Activated CD8-positive, alpha-beta memory T cell treated with anti-CD3 and anti-CD28 coated beads, Interleukin-2, amount 10 ng/mL, durations not matched to agents 7 days and 5 days (primary cell): ENCODE data around the gene PDZRN4. TPM values are rescaled to one million over a fixed set of nuclear protein-coding genes. Genes with fewer than 3 reads are reported as not detected.

Experiments used
- ATAC-seq: fragments of 150-1000 bp; cut with Tn5 transposase; one replicate; pipeline ENCODE4 v1.10.0; 2021; ENCODE audit warnings: moderate library complexity
- CTCF ChIA-PET: fragments of 350-600 bp; sonication (Branson Sonifier 250); formaldehyde crosslinking; loops from one replicate; lab custom pipeline; 2021; ENCODE audit warnings: antibody characterized with exemption; lab: Charles Lee
- DNase-seq: peaks from one replicate; pipeline ENCODE4 v3.0.0-alpha.2; 2020
- H3K27ac Mint-ChIP-seq: one replicate; pipeline ENCODE4 v1.8.0; 2021; ENCODE audit warnings: mild to moderate bottlenecking, mixed read lengths
- H3K27me3 Mint-ChIP-seq: one replicate; pipeline ENCODE4 v1.8.0; 2021; ENCODE audit warnings: mixed read lengths
- H3K36me3 Mint-ChIP-seq: one replicate; pipeline ENCODE4 v1.8.0; 2021; ENCODE audit warnings: mild to moderate bottlenecking, mixed read lengths
- H3K4me1 Mint-ChIP-seq: one replicate; pipeline ENCODE4 v1.8.0; 2021; ENCODE audit warnings: mixed read lengths
- H3K4me3 Mint-ChIP-seq: one replicate; pipeline ENCODE4 v1.8.0; 2021; ENCODE audit warnings: mild to moderate bottlenecking, moderate library complexity, mixed read lengths
- H3K9me3 Mint-ChIP-seq: one replicate; pipeline ENCODE4 v1.8.0; 2022; ENCODE audit warnings: low read depth, mixed read lengths
- total RNA-seq, 2 experiments: library from RNA; stranded (reverse); gene quantifications; one replicate each; pipeline ENCODE4 v1.2.3, GENCODE V29; 2021

PDZRN4 gene
- total RNA-seq, 2 experiments from 2014 or later, result not detected

GRCh38 chr12:41467591-41468325, 279.6 kb downstream of the PDZRN4 start:
- ATAC-seq (no peak), DNase-seq (no peak)
- Mint-ChIP-seq H3K4me1 (no peaks in the 10 kb centered on the region), H3K27me3 (no peaks in the 10 kb centered on the region), H3K27ac (no peak overlapping the region), H3K36me3 (no peaks in the 10 kb centered on the region), H3K9me3 (no peaks in the 10 kb centered on the region), H3K4me3 (no peak overlapping the region)
- CTCF ChIA-PET, result no interaction called here

GRCh38 chr12:41468341-41468740, 280.2 kb downstream of the PDZRN4 start:
- ATAC-seq (no peak), DNase-seq (no peak)
- no peaks in the 10 kb centered on the region for H3K4me1 Mint-ChIP-seq
- H3K36me3 Mint-ChIP-seq, result no peaks in the 10 kb centered on the region
- CTCF ChIA-PET, result no interaction called here
- no peak overlapping the region for H3K4me3 Mint-ChIP-seq
- no peaks in the 10 kb centered on the region for H3K27me3 Mint-ChIP-seq
- no peaks in the 10 kb centered on the region for H3K9me3 Mint-ChIP-seq
- no peak overlapping the region for H3K27ac Mint-ChIP-seq

DNA sequence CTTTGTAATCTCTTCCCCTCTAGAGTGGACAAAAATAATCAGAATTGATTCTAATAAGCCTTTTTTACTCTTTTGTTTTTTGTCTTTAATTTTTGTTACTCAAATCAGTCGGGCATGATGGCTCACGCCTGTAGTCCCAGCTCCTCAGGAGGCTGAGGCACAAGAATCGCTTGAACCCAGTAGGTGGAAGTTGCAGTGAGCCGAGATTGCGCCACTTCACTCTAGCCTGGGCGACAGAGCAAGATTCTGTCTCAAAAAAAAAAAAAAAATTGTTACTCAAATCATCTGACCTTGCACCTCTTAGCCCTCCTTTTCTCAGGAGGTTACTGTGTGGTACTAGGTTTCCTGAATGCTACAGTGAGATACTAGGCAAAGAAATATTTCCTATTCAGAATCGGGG, 280.6 kb downstream of the PDZRN4 start:
- no peaks in the 10 kb centered on the region for H3K4me1 Mint-ChIP-seq
- H3K9me3 Mint-ChIP-seq, result no peaks in the 10 kb centered on the region
- no peak overlapping the region for H3K4me3 Mint-ChIP-seq
- no peak overlapping the region for H3K27ac Mint-ChIP-seq
- CTCF ChIA-PET, result no interaction called here
- H3K27me3 Mint-ChIP-seq, result no peaks in the 10 kb centered on the region
- no peak for ATAC-seq
- no peak for DNase-seq
- no peaks in the 10 kb centered on the region for H3K36me3 Mint-ChIP-seq

GRCh38 chr12:41473441-41473840, 285.3 kb downstream of the PDZRN4 start:
- Mint-ChIP-seq H3K27ac (no peak overlapping the region), H3K36me3 (no peaks in the 10 kb centered on the region), H3K4me1 (no peaks in the 10 kb centered on the region), H3K4me3 (no peak overlapping the region), H3K27me3 (no peaks in the 10 kb centered on the region), H3K9me3 (no peaks in the 10 kb centered on the region)
- ATAC-seq (no peak), DNase-seq (no peak)
- CTCF ChIA-PET, result no interaction called here

DNA sequence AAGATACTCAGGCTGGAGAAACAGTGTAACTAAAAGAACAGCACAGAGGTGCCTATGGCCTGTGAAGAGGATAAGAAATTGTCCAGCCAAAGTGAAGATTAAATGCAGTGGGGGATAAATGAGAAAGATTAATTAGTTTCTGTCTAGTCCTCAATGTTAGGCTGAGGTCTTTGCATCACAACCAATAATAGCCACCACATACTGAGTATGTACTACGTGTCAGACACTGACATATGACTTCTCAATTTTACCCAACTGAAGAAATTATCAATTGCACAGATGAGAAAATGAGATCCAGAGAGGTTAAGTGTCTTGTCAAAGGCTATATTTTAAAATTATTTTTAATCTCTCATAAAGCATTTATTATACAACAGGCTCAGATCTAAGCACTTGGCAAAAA, 285.9 kb downstream of the PDZRN4 start:
- no peak for ATAC-seq
- no peak overlapping the region for H3K27ac Mint-ChIP-seq
- no peaks in the 10 kb centered on the region for H3K36me3 Mint-ChIP-seq
- no peaks in the 10 kb centered on the region for H3K9me3 Mint-ChIP-seq
- CTCF ChIA-PET, result no interaction called here
- no peaks in the 10 kb centered on the region for H3K4me1 Mint-ChIP-seq
- peaks cover 3% of the 10 kb centered on the region for H3K27me3 Mint-ChIP-seq
- no peak overlapping the region for H3K4me3 Mint-ChIP-seq
- no peak for DNase-seq

- ATAC-seq (no peak), DNase-seq (no peak)
- no peak overlapping the region for H3K4me3 Mint-ChIP-seq
- CTCF ChIA-PET, result no interaction called here
- H3K36me3 Mint-ChIP-seq, result no peaks in the 10 kb centered on the region
- H3K9me3 Mint-ChIP-seq, result no peaks in the 10 kb centered on the region
- H3K27me3 Mint-ChIP-seq, result peaks cover 3% of the 10 kb centered on the region
- H3K27ac Mint-ChIP-seq, result no peak overlapping the region
- H3K4me1 Mint-ChIP-seq, result no peaks in the 10 kb centered on the region
Observed at GRCh38 chr12:41476499-41477439, 288.6 kb downstream of the PDZRN4 start.

DNA sequence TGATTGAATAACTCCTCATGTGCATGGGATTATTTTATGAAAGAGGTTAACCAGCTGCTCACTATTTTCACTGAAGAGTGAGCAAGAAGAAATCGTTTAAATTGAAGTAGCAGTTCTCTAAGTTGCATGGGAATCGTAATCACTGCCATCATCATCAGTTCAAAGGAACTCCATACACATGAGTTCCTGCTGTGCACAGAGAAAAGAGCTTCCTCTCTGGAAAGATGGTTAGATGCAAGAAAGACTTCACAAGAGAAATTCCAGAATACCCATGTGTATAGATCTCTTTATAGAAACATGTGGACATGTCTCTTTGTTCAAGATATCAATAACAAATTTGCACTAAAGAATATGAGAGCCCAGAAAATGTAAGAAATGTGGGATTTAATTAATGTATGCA, 291.3 kb downstream of the PDZRN4 start:
- Mint-ChIP-seq H3K36me3 (no peaks in the 10 kb centered on the region), H3K27ac (no peak overlapping the region), H3K27me3 (peaks cover 10% of the 10 kb centered on the region), H3K4me1 (no peaks in the 10 kb centered on the region), H3K4me3 (no peak overlapping the region), H3K9me3 (no peaks in the 10 kb centered on the region)
- ATAC-seq (no peak), DNase-seq (no peak)
- CTCF ChIA-PET, result no interaction called here

GRCh38 chr12:41485203-41485602, 297.1 kb downstream of the PDZRN4 start:
- peaks cover 7% of the 10 kb centered on the region for H3K27me3 Mint-ChIP-seq
- H3K9me3 Mint-ChIP-seq, result no peaks in the 10 kb centered on the region
- ATAC-seq, result no peak
- CTCF ChIA-PET, result no interaction called here
- no peaks in the 10 kb centered on the region for H3K36me3 Mint-ChIP-seq
- no peaks in the 10 kb centered on the region for H3K4me1 Mint-ChIP-seq
- no peak overlapping the region for H3K27ac Mint-ChIP-seq
- H3K4me3 Mint-ChIP-seq, result no peak overlapping the region
- no peak for DNase-seq

- H3K27me3 Mint-ChIP-seq, result peaks cover 7% of the 10 kb centered on the region
- H3K27ac Mint-ChIP-seq, result no peak overlapping the region
- ATAC-seq (no peak), DNase-seq (no peak)
- H3K4me1 Mint-ChIP-seq, result no peaks in the 10 kb centered on the region
- CTCF ChIA-PET, result no interaction called here
- H3K4me3 Mint-ChIP-seq, result no peak overlapping the region
- no peaks in the 10 kb centered on the region for H3K9me3 Mint-ChIP-seq
- H3K36me3 Mint-ChIP-seq, result no peaks in the 10 kb centered on the region
Observed at GRCh38 chr12:41486718-41487117, 298.6 kb downstream of the PDZRN4 start.

DNA sequence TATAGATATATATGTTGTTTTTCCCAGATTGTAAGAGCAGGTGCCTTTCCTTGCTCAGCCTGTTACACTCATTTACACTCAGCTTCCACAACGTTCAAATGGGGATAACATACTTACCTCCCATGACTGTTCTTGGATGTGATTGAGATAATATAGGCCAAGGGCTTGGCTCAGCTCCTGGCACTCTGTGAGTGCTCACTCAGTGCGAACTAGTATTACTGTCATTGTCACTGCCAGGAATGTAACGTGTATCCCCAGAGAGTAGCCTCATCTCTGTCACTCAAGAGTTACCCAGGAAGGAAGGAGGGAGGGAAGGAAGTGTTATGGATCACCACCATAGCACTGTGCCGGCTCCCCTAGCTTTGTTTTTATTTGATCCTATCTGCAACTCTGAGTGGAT, 307.9 kb downstream of the PDZRN4 start:
- DNase-seq (no peak), ATAC-seq (no peak)
- Mint-ChIP-seq H3K4me3 (no peak overlapping the region), H3K36me3 (no peaks in the 10 kb centered on the region), H3K27me3 (no peaks in the 10 kb centered on the region), H3K4me1 (no peaks in the 10 kb centered on the region), H3K9me3 (no peaks in the 10 kb centered on the region), H3K27ac (no peak overlapping the region)
- CTCF ChIA-PET, result interaction anchor here (0.8 kb wide), 1 partner anchor 13 kb away, joined by 3 read pairs; no protein-coding TSS in a partner anchor

GRCh38 chr12:41497409-41497808, 309.3 kb downstream of the PDZRN4 start:
- no peaks in the 10 kb centered on the region for H3K36me3 Mint-ChIP-seq
- ATAC-seq (no peak), DNase-seq (no peak)
- H3K27ac Mint-ChIP-seq, result no peak overlapping the region
- no peak overlapping the region for H3K4me3 Mint-ChIP-seq
- H3K4me1 Mint-ChIP-seq, result no peaks in the 10 kb centered on the region
- CTCF ChIA-PET, result no interaction called here
- no peaks in the 10 kb centered on the region for H3K27me3 Mint-ChIP-seq
- H3K9me3 Mint-ChIP-seq, result no peaks in the 10 kb centered on the region

- Mint-ChIP-seq H3K4me3 (no peak overlapping the region), H3K27me3 (peaks cover 7% of the 10 kb centered on the region), H3K36me3 (no peaks in the 10 kb centered on the region), H3K27ac (no peak overlapping the region), H3K9me3 (no peaks in the 10 kb centered on the region), H3K4me1 (no peaks in the 10 kb centered on the region)
- no peak for ATAC-seq
- CTCF ChIA-PET, result no interaction called here
- no peak for DNase-seq
Observed at GRCh38 chr12:41504976-41505375, 316.9 kb downstream of the PDZRN4 start.

- no peak overlapping the region for H3K27ac Mint-ChIP-seq
- no peaks in the 10 kb centered on the region for H3K4me1 Mint-ChIP-seq
- H3K4me3 Mint-ChIP-seq, result no peak overlapping the region
- no peaks in the 10 kb centered on the region for H3K9me3 Mint-ChIP-seq
- CTCF ChIA-PET, result no interaction called here
- no peaks in the 10 kb centered on the region for H3K36me3 Mint-ChIP-seq
- peaks cover 9% of the 10 kb centered on the region for H3K27me3 Mint-ChIP-seq
- DNase-seq (no peak), ATAC-seq (no peak)
Observed at GRCh38 chr12:41507286-41507685, 319.2 kb downstream of the PDZRN4 start.
